Left kidney (tissue), 2 donors: ENCODE results near the gene GRID1. TPM values are rescaled to one million over a fixed set of nuclear protein-coding genes. Genes with fewer than 3 reads are reported as not detected.
A peak's percentile ranks its signal among the peaks of the same experiment; 100 is the strongest.
"Not testable (repeated sequence)": the region's sequence is repeated elsewhere in the genome, so short reads cannot be mapped to it uniquely, and the experiment has no call there.

Experiments
- DNase-seq: peaks from one replicate; pipeline ENCODE4 v3.0.0-alpha.2; 2013
- polyA plus RNA-seq: library from polyadenylated mRNA; unstranded; fragments of 120-200 nt; gene quantifications from one replicate; pipeline ENCODE4 v1.2.1, GENCODE V29; 2013; ENCODE audit not compliant: insufficient read length

Gene GRID1
- polyA plus RNA-seq, 1 donor: 1.1 TPM

GRCh38 chr10:86032087-86032486, 334.5 kb downstream of the GRID1 start:
- not testable (repeated sequence) for DNase-seq

GRCh38 chr10:86030312-86030711, 336.3 kb downstream of the GRID1 start:
- no peak for DNase-seq

- DNase-seq: no peak
Measured at GRCh38 chr10:86027346-86027745, 339.2 kb downstream of the GRID1 start.

- no peak for DNase-seq
Measured at GRCh38 chr10:86025509-86025908, 341.1 kb downstream of the GRID1 start.

GRCh38 chr10:86024281-86025041, 342.1 kb downstream of the GRID1 start:
- DNase-seq: no peak

GRCh38 chr10:86023931-86024280, 342.7 kb downstream of the GRID1 start:
- no peak for DNase-seq

GRCh38 chr10:86023336-86023735, 343.3 kb downstream of the GRID1 start:
- no peak for DNase-seq

- DNase-seq: no peak
Measured at GRCh38 chr10:86022906-86023305, 343.7 kb downstream of the GRID1 start.

GRCh38 chr10:86020134-86020533, 346.5 kb downstream of the GRID1 start:
- no peak for DNase-seq

GRCh38 chr10:86019141-86019540, 347.5 kb downstream of the GRID1 start:
- DNase-seq: no peak

- no peak for DNase-seq
Measured at GRCh38 chr10:86018735-86019058, 347.9 kb downstream of the GRID1 start.

GRCh38 chr10:86017841-86018734, 348.5 kb downstream of the GRID1 start:
- DNase-seq: no peak

GRCh38 chr10:86013568-86013967, 353.0 kb downstream of the GRID1 start:
- no peak for DNase-seq

- no peak for DNase-seq
Measured at GRCh38 chr10:86007171-86007570, 359.4 kb downstream of the GRID1 start.

- DNase-seq: no peak
Measured at GRCh38 chr10:86004337-86004736, 362.3 kb downstream of the GRID1 start.

GRCh38 chr10:86003201-86003621, 363.4 kb downstream of the GRID1 start:
- no peak for DNase-seq

- DNase-seq: no peak
Measured at GRCh38 chr10:86001521-86001920, 365.1 kb downstream of the GRID1 start.

- DNase-seq: no peak
Measured at GRCh38 chr10:85997544-85997943, 369.1 kb downstream of the GRID1 start.

- peak; percentile 5 for DNase-seq
Measured at GRCh38 chr10:85995791-85996190, 370.8 kb downstream of the GRID1 start.

GRCh38 chr10:85993840-85994507, 372.6 kb downstream of the GRID1 start:
- no peak for DNase-seq

- DNase-seq: no peak
Measured at GRCh38 chr10:85993140-85993539, 373.5 kb downstream of the GRID1 start.

- DNase-seq: no peak
Measured at GRCh38 chr10:85992324-85992723, 374.3 kb downstream of the GRID1 start.

- DNase-seq: no peak
Measured at GRCh38 chr10:85986777-85987176, 379.8 kb downstream of the GRID1 start.
